Activated T-helper 1 cell treated with Interleukin-2 at 50 U/mL for 16 hours (primary cell): ENCODE data around the gene MRPS7.

Experiments used
- DNase-seq: peaks from one replicate; pipeline ENCODE4 v3.0.0-alpha.2; 2020; ENCODE audit warnings: low read depth

Gene MRPS7

DNA sequence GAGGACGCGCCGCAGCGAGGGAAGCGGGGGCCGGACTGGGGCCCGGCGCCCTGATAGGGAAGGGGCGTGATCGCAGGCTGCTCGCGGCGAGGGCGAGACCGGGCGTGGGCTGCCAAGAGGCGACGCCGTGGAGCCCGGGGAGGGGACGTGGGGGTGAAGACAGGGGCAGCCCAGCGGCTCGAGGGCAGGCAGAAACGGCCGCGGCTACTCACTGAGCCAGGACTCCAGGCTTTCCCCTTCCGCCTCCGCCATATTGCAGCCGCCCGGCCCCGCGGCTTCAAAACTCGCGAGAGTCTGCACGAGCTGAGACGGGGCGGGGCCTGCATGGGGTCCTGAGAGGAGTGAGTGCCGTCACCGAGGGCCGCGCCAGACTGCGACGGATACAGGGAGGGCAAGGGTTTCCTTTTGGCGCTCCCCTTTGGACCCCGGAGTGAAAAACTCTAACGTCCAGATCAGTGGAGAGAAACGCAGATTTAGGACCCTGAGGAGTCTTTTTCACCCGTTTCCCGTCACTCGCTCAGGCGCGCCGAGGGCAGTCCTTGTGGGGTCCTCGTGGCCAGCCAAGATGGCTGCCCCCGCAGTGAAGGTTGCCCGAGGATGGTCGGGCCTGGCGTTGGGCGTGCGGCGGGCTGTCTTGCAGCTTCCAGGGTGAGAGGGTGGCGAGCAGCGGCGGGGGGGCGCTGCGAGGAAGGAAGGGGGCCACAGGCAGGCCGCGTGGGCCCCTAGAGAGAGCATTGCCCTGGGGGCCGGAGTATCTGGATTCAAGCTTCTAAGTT lies at the start of gene MRPS7, which contains the start of gene GGA3:
MRPS7 (plus strand) TSS at position 544 of the 776 bp plus-strand sequence; CDS start at position 566, 22 bp downstream.
GGA3 (minus strand) TSS at position 271 of the 776 bp plus-strand sequence; CDS start at position 252, 19 bp downstream.
- DNase-seq = peak; percentile 92

DNA sequence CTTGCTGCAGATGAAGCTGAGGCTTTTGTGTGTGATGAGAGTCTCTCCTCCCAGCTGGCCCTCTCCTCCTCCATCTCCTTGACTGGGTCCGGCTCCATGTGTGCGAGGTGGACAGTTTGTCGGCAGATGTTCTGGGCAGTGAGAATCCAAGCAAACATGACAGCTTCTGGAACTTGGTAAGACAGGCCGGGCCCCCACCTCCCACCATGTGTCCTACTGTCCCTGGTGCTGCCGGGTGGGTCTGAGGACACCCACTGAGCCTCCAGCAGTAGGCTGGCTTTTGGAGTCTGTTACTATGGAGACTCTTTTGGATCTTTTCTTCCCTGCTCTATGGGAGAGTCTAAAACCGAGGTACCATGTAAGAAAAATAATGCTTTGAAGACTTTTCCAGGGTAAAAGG lies 43.5 kb upstream of the MRPS7 start:
- no peak for DNase-seq

DNA sequence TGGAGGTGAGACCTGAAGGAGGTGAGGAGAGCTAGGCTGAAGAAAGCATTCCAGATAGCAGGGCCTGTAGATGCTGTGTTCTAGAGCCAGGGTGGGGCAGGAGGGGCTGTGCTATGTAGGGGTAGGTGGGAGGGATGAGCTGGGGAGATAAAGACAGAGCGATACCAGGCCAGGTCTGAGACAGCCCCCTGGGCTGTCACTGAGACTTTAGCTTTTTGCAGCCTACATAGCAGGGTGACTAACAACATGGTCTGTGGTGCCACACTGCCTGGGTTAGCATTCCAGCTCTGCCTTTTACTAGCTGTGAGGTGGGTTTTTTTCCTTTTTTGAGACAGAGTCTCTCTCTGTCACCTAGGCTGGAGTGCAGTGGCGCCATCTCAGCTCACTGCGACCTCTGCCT lies 41.9 kb upstream of the MRPS7 start:
- no peak for DNase-seq

DNA sequence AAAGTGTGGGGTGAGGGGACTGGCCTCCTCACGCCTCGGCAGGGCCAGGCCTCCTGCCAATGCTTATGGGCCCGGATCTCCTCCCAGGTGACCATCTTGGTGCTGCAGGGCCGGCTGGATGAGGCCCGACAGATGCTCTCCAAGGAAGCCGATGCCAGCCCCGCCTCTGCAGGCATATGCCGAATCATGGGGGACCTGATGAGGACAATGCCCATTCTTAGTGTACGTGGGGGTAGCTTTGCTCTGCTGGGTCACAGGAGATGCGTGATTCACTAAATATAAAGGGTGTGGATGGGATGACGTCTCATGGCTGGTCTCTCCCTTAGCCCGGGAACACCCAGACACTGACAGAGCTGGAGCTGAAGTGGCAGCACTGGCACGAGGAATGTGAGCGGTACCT lies 36.7 kb upstream of the MRPS7 start:
- no peak for DNase-seq

DNA sequence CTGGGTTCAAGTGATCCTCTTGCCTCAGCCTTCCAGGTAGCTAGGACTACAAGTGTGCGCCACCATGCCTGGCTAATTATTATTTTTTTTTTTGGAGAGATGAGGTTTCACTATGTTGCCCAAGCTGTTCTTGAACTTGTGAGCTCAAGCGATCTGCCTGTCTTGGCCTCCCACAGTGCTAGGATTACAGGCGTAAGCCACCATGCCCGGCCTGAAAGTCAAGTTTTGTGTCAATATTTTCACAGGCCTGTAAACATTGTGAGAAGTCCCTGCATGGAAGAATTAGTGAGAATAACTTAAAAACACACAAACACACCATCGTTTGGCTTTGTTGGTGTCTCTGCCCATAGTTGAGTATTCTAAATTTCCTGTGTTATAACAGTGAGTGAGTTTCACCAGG lies 34.0 kb upstream of the MRPS7 start:
- no peak for DNase-seq

DNA sequence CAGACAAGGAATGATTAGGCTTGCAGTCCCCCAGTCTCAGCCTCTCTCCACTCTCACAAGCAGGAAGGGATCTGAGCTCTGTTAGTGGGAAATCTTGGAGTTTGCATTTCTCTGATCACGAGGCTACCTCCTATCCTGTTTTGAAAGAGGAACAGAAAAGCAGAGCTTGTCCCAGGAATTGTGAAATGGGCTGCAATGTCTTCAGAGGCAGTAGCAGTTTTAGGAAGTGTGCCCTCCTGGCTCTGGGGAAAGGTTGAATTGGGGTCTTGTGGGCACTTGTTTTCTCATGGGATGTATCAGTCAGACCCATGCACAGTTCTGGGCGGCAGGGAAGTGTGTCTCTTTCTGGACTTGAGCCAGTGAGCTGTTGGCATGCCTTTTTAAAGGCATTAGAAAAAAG lies 33.4 kb upstream of the MRPS7 start:
- no peak for DNase-seq

DNA sequence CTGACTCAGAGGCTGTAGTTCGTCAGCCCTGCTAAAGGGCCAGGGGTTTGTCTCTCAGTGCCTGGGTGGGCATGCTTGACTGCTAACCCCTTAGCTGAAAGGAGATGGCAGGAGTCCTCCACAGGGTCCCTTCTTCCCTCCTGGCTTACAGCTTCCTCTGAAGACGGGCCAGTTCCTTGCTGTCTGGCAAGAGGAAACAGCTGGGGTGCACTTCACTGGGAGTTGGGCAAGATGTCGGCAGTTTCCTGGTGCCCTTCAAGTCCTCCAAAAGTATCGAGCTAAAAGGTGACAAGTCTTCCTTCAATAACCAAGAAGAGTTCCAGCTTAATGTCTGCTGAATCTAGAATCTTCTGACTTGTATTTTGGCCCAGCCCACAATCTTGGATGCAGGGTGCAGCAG lies 32.8 kb upstream of the MRPS7 start:
- no peak for DNase-seq

DNA sequence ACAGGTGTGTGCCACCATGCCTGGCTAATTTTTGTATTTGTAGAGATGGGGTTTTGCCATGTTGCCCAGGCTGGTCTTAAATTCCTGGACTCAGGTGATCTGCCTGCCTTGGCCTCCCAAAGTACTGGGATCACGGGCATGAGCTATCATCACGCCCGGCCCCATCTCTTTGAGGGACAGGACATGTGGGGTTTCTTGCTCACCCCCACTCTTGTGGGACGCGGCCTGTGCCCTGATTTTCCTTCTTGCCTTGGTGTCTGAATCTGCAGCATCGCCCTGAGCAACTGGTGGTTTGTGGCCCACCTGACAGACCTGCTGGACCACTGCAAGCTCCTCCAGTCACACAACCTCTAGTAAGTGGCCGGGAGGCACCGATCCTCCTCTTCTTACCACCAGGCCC lies 30.6 kb upstream of the MRPS7 start:
- DNase-seq = no peak

DNA sequence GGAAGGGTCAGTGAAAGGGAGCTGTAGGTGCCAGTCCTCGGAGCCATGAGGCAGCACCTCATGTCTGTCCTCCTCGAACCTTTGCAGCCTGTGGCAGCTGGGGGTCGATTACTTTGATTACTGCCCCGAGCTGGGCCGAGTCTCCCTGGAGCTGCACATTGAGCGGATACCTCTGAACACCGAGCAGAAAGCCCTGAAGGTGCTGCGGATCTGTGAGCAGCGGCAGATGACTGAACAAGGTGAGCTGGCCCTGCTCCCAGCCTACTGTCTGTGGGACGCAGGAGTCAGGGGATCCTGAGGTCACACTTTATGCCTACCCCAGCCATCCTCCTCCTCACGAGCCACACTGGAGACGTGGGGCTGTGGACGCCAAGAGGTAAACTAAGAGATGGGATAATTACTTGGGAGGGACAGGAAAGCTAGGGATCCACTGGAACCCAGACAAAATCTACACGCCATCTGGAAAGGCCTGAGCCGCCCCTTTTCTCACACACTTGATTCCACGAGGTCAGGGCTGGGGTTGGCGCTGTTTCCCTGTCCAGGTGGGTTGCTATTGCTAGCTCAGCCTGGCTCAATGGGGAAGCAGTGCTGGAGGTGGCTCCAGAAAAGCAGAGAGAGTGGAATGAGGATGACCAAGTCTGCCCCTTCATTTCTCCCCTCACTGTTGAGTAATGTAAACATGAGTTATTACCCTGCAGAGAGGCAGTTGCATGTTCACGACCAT lies 29.8 kb upstream of the MRPS7 start:
- DNase-seq = no peak

DNA sequence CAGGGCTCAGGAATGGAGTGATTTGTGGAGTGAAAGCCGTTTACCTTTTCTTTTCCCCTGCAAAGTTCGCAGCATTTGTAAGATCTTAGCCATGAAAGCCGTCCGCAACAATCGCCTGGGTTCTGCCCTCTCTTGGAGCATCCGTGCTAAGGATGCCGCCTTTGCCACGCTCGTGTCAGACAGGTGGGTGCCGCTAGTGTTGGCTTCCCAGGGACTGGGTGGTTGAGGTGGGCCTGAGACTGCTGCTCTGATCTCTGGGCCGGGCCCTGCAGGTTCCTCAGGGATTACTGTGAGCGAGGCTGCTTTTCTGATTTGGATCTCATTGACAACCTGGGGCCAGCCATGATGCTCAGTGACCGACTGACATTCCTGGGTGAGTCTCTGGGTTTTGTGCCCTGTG lies 28.9 kb upstream of the MRPS7 start:
- DNase-seq = no peak

DNA sequence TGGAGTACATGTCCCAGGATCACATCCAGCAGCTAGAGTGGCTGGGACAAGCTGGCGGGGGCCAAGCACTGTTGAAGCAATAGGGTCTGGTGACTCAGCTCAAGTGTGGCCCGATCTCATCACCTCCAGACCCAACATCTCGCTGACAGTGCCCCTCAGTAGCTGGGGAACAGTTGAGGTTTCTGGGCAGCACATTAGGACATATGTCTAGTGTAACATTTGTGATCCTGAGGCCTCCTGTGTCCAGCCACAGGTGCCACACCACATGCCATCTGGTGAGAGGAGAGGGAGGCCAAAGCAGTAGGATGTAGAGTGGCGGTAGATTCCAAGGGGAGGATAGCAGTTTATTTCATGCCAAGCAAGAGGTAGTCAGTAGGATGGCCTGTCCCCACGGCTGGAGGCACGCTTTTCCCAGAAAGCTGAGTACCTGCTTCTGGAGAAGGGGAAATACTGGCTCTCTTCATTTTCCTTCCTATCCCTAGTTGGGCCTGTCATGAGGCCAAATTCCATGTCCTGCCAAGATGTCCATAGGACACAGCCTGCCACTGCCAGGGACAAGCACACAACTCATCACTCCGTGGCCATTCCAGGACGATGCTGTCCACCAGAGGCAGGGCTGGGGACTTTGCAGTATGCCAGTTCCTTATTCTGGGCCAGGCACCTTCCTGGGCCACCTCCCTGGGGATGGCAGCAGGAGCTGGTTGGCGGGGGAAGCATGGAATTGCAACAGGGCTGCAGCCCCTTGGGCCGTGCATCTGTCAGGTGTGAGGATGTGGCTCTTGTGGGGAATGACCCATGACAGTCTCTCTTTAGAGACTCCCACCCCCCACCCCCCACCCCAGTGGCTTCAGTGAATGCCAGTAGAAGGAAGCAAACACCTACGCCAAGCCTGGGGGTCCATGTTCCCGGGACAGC lies 24.3 kb upstream of the MRPS7 start:
- DNase-seq = no peak

DNA sequence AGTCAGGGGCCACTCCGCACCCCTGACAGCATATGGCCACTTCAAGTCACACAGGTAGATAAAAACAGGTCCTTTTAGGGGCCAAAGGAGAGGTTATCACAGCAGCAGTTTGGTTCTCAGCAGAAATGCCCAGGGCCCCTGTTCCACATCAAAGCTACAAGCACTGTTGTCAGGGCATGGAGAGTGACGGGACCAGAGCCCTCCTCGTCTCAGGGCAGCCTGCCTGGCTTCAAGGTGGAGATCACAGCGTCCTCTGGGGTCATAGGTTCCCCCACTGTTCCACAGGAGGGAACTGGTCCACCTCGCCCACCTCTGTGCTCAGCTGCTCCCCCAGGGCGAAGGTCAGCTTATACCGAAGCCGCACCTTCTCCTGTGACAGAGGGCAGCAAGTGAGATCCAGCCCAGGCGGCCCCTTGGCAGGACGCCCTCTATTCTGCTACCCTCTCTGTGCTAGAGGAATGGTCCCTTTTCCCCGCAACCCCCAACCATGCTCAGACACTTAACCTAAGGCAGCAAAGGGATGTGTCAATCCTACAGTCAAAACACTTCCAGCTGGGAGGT lies 23.6 kb upstream of the MRPS7 start:
- DNase-seq = no peak

DNA sequence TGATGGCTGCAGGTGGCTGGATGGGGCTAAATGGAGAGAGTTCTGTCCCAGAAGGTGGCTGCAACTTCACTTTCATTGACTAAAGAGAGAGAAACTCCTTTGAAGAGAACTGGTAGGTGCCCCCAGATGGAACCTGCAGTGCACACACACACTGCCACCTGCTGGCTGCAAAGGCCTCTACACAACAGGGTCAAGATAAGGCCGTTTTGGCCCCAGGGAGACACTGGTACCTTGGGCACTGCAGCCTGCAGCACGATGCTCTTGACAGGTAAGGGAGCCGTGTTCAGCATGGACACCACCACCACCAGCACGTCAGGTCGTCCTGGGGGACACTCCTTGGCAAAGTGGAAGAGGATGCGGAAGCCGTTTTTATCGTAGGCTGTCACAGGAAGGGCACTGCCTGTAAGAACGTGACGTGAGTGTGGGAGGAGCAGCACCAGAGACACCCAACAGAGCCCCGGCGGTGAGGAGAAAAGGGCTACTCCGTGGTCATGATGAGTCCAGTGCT lies 22.9 kb upstream of the MRPS7 start:
- DNase-seq = peak; percentile 27

DNA sequence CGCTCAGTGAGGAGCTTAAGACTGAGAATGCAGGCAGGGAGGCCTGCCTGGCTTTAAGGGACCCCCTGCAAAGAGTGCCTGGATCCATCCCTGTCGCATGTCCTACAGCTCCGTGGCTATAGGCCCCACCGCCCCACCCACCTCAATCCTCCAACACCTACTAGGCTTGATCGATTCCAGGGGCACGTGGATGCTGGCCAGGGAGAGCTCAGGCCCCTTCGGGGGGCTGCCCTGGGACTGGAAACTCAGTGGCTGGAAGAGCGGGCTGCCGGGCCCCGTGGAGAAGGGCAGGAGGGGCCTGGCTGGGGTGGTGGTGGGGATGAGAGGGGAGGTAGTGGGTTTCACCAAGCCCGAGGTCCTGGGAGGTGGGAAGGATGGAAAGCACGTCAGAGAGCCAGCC lies 22.5 kb upstream of the MRPS7 start:
- DNase-seq = no peak

DNA sequence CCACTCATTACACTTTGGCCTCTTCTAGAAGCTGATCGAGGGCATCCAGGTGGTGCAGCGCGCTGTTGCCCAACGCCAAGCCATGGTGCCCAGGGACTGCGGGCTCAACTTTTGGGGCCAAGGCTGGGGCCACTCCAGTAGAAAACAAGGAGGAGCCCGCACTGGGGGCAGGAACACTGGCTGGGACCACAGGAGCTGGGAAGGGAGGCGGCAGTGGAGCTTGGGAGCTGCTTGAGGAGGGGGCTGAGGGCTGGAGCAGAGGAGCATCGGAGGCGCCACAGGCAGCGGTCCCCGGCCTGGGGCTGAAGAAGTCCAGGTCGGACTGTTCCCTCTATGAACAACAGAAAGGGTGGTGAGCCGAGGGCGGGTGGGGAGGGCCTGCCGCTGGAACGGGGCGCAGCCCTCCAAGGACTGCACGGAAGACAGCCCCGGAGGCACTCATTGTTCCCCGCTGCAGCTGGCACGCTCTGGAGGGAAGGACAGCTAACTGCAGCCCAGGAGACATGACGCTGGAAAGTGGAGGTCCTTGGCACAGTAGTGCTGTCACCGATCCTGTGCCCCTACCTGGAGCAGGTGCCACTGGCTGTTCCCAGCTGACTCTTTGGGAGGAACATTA lies 21.8 kb upstream of the MRPS7 start:
- DNase-seq = no peak

DNA sequence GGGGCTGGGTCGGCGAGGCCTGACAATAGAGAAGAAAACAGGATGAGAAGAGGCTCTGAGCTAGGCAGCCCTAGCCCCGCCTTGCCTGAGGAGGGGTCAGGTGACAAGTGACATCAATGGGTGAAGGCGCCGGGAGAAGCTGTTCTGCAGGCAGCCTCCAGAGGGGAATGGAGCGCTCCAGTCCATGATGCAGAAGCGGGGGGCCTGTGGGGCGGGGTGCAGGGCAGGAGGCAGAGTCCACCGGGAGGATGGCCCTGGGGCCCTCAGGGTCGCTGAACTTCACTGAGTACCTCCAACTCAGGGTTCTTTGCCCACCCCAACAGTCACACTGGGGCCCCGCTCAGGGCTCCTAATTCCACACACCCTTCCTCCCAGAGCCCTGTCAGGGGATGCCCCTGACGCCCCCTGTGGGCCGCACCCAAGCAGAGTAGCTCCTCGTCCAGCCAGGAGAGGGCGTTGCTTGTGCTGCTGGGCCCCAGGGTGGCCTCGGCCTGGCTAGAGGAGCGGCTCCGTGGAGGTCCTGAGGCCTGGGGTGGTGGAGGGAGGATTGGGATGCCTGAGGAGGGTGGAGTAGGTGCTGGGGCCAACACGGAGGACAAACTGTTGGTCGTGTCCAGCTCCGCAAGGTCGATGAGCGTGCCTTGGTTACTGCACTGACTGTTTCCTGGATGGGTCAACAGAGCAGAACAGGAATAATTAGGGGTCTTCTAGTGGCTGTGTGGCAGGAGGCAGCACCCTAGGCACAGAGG lies 21.1 kb upstream of the MRPS7 start:
- no peak for DNase-seq

DNA sequence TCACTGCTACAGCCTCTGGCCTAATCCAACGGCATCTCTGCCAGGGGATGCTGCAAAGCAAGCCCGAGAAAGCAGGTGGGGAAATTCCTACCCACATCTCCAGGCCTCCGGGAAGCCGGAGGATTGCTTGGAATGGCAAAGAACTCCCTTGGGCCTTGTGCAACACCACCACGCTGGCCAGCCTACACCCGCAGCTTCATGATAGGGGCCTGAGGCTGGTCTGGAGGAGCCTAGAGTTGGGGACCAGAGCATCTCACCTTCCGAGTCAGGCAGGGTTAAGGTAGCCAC lies 20.6 kb upstream of the MRPS7 start:
- no peak for DNase-seq

DNA sequence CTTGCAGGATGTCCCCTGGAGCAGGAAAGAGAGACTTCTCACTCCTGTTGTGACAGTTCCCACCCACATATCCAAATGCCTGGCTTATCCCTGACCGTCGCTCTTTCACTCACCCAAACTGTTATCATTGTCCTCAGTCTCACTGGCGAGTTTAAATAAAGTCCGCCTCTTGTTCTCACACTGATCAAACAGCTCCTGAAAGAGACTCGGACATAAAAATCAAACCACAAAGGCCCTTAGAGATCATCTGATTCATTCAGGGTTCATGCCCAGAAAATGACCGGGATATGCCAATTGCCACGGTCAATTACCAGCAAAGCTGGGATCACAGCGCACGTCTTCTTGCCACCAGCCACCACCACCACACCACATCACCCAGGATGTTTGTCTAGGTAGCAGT lies 20.2 kb upstream of the MRPS7 start:
- DNase-seq = no peak

DNA sequence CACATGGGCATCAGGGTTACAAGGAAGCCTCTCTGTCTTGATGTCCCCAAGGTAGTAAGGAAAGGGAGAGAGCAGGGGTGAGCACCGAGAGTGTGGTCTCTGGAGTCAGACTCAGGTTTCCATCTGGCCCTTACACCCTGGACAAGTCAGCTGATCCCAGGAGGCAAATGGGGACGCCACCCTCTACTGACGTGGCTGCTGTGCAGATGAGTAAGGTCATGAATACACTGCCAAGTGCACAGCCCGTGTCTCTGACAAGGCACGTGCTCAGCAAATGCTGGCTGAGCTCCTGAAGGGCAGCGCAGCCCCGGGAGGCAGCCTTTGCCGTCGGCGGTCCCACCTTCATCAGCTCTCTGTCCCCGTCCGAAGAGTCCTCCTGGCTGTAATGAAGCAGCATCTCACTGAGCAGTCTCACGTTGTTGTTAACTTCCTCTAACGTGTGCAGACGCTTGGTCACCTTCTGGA lies 19.7 kb upstream of the MRPS7 start:
- DNase-seq = no peak

DNA sequence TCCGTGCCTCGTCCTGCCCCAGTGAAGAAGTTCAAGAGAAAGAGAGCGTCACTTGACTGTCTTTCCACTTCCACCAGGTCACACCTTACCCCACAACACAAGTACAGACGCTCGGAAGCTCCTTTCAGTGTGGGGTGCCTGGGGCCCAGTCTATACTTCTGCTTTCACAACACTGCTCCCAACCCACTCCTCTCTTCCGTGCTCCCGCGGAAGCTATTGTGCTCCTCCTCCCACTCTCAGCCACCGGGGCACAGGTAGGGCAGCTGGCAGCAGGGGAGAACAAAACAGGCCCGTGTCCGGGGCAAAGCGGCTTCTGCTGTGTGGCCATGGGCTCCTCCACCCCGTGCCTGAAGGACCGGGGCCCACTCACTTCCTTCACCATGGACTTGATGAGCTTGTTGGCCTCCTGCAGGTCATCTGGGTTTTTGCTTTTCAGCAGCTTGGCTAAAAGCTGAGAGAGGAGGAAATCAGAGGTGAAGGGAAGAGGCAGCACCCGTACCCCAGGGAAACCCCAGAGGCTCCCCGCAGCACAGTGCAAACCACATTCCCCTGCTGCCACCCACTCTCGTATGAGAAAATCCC lies 19.1 kb upstream of the MRPS7 start:
- peak; percentile 25 for DNase-seq
